Activated naive CD4-positive, alpha-beta T cell treated with anti-CD3 and anti-CD28 coated beads for 36 hours (primary cell): ENCODE data around the gene APOBEC3C. TPM values are rescaled to one million over a fixed set of nuclear protein-coding genes. Genes with fewer than 3 reads are reported as not detected.
"Not testable (repeated sequence)": the region's sequence is repeated elsewhere in the genome, so short reads cannot be mapped to it uniquely, and the experiment has no call there.

Experiments
- CTCF ChIA-PET: fragments of 350-600 bp; sonication (Branson Sonifier 250); formaldehyde crosslinking; loops from one replicate; lab custom pipeline; 2021; ENCODE audit warnings: antibody characterized with exemption; lab: Charles Lee
- DNase-seq: peaks from one replicate; pipeline ENCODE4 v3.0.0-alpha.2; 2020
- H3K27ac Mint-ChIP-seq: one replicate; pipeline ENCODE4 v1.8.0; 2021; ENCODE audit warnings: mild to moderate bottlenecking, mixed read lengths
- H3K27me3 Mint-ChIP-seq: one replicate; pipeline ENCODE4 v1.8.0; 2021; ENCODE audit warnings: low read depth, mixed read lengths
- H3K36me3 Mint-ChIP-seq: one replicate; pipeline ENCODE4 v1.8.0; 2021; ENCODE audit warnings: low read depth, mixed read lengths
- H3K4me1 Mint-ChIP-seq: one replicate; pipeline ENCODE4 v1.8.0; 2021; ENCODE audit warnings: low read depth, mixed read lengths
- H3K4me3 Mint-ChIP-seq: one replicate; pipeline ENCODE4 v1.8.0; 2021; ENCODE audit warnings: mild to moderate bottlenecking, moderate library complexity, mixed read lengths
- H3K9me3 Mint-ChIP-seq: one replicate; pipeline ENCODE4 v1.8.0; 2021; ENCODE audit warnings: mixed read lengths
- intact Hi-C: fragments of 100-400 bp; cut with micrococcal nuclease; formaldehyde crosslinking; loops from one replicate; pipeline ENCODE4 v1.15.1; 2023
- total RNA-seq, 2 experiments: library from RNA; stranded (reverse); gene quantifications; one replicate each; pipeline ENCODE4 v1.2.3, GENCODE V29; 2021

APOBEC3C gene
- total RNA-seq, 2 experiments from 2014 or later: 71.5 to 74.1 TPM

DNA sequence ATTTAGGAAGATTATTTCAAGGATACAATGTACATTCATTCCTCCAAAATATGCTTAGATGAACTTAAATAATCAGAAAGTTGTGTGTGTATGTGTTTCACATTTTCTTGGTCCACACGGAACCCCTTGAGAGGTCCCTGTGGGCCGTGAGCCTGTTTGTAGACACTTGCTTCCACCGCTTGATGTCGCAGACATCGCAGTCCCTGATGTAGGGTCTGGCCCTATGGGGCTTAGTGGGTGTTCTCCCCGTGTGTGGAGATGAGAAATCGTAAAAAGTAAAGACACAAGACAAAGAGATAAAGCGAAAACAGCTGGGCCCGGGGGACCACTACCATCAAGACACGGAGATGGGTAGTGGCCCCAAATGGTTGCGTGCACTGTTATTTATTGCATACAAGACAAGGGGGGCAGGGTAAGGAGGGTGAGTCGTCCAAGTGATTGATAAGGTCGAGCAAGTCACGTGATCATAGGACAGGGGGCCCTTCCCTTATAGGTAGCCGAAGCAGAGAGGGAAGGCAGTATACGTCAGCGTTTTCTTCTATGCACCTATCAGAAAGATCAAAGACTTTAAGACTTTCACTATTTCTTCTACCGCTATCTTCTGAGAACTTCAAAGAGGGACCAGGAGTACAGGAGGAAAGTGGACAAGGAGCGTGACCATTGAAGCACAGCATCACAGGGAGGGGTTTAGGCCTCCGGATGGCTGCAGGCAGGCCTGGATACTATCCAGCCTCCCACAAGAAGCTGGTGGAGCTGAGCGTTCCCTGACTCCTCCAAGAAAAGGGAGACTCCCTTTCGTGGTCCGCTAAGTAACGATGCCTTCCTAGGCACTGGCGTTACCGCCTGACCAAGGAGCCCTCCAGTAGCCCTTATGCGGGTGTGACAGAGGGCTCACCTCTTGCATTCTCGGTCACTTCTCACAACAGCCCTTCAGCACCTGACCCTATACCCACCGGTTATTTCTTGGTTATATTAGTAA is 1.2 kb upstream of the APOBEC3C start:
- Mint-ChIP-seq H3K36me3 (peaks cover 4% of the 10 kb centered on the region), H3K4me1 (peaks cover 31% of the 10 kb centered on the region), H3K27me3 (no peaks in the 10 kb centered on the region), H3K4me3 (no peak overlapping the region), H3K9me3 (no peaks in the 10 kb centered on the region), H3K27ac (no peak overlapping the region)
- no peak for DNase-seq
- CTCF ChIA-PET: interaction anchor here (0.6 to 1.1 kb wide), 5 partner anchors 31 to 169 kb away, joined by 3 to 5 read pairs (median 4); partner anchors contain the start of gene NPTXR
- intact Hi-C loops: loop anchor here (5.0 kb wide), 1 partner anchor 304 kb away; the partner anchor contains the start of gene RPL3

DNA sequence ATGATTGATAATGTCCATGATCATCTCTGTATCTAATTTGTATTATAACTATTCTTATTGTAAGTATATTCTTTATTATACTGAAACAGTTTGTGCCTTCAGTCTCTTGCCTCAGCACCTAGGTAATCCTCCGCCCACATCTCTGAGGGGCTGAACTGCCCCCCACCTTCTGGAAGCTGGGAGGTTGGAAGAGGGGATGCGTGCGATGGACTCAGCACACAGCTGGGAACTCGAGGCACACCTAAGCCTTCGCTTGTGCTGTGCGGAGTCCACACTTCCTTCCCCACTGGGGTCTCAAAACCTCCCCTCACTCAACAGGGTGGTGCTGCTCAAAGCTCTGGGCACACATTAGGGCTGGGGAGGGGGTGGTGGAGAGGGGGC is 506 bp upstream of the APOBEC3C start:
- H3K27me3 Mint-ChIP-seq, DNase-seq, H3K9me3 Mint-ChIP-seq, H3K36me3 Mint-ChIP-seq: not testable (repeated sequence)
- intact Hi-C loops: loop anchor here (5.0 kb wide), 1 partner anchor 304 kb away; the partner anchor contains the start of gene RPL3
- H3K4me1 Mint-ChIP-seq: peaks cover 34% of the 10 kb centered on the region
- H3K27ac Mint-ChIP-seq: peak overlapping the region; percentile 95
- CTCF ChIA-PET: interaction anchor here (0.6 to 1.1 kb wide), 4 partner anchors 38 to 169 kb away, joined by 3 to 5 read pairs (median 4); partner anchors contain the start of gene NPTXR
- H3K4me3 Mint-ChIP-seq: peak overlapping the region; percentile 89

- DNase-seq: peak; percentile 48
- CTCF ChIA-PET: interaction anchor here (1.2 to 1.3 kb wide), 2 partner anchors 40 to 65 kb away, joined by 3 to 5 read pairs; no protein-coding TSS in a partner anchor
- Mint-ChIP-seq H3K27ac (peak overlapping the region; percentile 95), H3K4me1 (peaks cover 34% of the 10 kb centered on the region), H3K4me3 (peak overlapping the region; percentile 89)
- intact Hi-C loops: loop anchor here (1.0 to 5.0 kb wide), 4 partner anchors 30 to 303 kb away; partner anchors contain the start of gene RPL3
- not testable (repeated sequence) for H3K9me3 Mint-ChIP-seq, H3K36me3 Mint-ChIP-seq, H3K27me3 Mint-ChIP-seq
Measured at GRCh38 chr22:39014723-39015121, 665 bp downstream of the APOBEC3C start.

DNA sequence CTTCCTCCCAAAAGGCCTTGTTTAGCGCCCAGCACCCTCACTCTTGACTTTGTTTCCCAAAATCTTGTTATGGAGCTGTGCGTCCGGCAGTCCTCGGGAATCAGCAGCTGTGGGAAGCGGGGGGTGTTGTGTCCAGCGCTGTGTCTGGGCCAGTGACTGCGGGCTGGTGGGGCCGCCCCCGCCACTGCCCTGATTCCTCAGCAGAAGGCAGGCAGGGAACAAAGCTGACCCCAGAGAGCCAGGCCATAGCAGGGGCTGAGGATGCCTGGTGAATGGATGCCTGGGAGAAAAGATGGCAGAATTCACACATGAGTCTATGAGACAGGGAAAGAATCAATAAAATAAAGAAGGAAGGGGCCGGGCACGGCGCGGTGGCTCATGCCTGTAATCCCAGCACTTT is 2.5 kb downstream of the APOBEC3C start:
- Mint-ChIP-seq H3K36me3 (peaks cover 4% of the 10 kb centered on the region), H3K27ac (peak overlapping the region; percentile 30), H3K4me1 (peaks cover 41% of the 10 kb centered on the region), H3K4me3 (peak overlapping the region; percentile 29), H3K9me3 (no peaks in the 10 kb centered on the region), H3K27me3 (no peaks in the 10 kb centered on the region)
- DNase-seq: no peak
- intact Hi-C loops: no loop called here
- CTCF ChIA-PET: no interaction called here

DNA sequence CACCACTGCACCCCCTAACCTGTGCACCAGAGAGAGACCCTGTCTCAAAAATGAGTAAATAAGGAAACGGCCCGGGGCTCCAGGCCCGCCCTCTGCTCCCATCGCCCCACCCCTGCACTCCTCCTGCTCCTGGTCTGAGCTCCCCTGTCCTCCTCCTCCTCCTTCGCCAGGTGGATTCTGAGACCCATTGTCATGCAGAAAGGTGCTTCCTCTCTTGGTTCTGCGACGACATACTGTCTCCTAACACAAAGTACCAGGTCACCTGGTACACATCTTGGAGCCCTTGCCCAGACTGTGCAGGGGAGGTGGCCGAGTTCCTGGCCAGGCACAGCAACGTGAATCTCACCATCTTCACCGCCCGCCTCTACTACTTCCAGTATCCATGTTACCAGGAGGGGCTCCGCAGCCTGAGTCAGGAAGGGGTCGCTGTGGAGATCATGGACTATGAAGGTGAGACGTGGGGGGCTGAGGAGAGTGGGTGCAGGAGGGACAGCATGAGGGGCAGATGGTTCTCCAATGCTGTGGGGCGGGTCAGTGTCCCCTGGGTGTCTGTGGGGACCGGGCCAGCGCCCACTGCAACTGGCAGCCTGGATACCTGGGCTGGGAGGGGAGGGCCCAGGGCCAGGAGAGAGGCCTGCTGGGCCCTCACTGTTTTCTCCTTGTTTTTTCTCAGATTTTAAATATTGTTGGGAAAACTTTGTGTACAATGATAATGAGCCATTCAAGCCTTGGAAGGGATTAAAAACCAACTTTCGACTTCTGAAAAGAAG is 3.7 kb downstream of the APOBEC3C start:
- H3K4me3 Mint-ChIP-seq: peak overlapping the region; percentile 12
- intact Hi-C loops: no loop called here
- H3K9me3 Mint-ChIP-seq: no peaks in the 10 kb centered on the region
- no peak for DNase-seq
- no peak overlapping the region for H3K27ac Mint-ChIP-seq
- no peaks in the 10 kb centered on the region for H3K27me3 Mint-ChIP-seq
- peaks cover 7% of the 10 kb centered on the region for H3K36me3 Mint-ChIP-seq
- CTCF ChIA-PET: no interaction called here
- H3K4me1 Mint-ChIP-seq: peaks cover 52% of the 10 kb centered on the region

DNA sequence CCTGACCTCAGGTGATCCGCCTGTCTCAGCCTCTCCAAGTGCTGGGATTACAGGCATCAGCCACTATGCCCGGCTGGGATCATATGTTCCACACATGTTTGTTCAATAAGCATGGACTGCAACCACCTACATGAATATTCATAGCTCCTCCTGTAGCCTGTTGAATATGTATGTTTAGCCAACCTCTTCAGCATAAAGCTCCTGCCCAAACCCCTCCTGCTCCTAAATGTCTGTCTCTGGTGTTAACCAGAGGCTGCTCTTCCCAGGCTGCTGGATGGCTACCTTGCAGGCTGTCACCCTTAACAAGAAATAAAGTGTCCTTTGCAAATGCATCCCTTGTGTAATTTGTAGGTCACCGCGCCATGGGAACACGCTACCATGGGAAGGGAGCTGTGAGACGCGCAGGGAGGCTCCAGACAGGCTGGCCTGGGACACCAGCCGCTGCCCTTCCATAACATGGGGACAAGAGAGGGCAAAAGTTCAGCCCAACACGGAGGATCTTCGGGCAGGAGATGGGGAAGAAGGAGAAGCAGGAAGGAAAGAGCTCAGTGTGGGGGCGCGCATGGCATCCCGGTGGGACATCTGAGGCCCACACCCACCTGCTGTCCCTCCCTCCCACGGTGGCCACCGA is 6.1 kb downstream of the APOBEC3C start:
- H3K27ac Mint-ChIP-seq: peak overlapping the region; percentile 77
- intact Hi-C loops: loop anchor here (5.0 kb wide), 1 partner anchor 57 kb away; the partner anchor contains the start of gene APOBEC3G
- peak overlapping the region; percentile 70 for H3K4me3 Mint-ChIP-seq
- H3K9me3 Mint-ChIP-seq, H3K27me3 Mint-ChIP-seq, DNase-seq: not testable (repeated sequence)
- H3K4me1 Mint-ChIP-seq: peaks cover 53% of the 10 kb centered on the region
- peaks cover 15% of the 10 kb centered on the region for H3K36me3 Mint-ChIP-seq
- CTCF ChIA-PET: interaction anchor here (1.4 kb wide), 1 partner anchor 150 kb away, joined by 3 read pairs; no protein-coding TSS in a partner anchor

DNA sequence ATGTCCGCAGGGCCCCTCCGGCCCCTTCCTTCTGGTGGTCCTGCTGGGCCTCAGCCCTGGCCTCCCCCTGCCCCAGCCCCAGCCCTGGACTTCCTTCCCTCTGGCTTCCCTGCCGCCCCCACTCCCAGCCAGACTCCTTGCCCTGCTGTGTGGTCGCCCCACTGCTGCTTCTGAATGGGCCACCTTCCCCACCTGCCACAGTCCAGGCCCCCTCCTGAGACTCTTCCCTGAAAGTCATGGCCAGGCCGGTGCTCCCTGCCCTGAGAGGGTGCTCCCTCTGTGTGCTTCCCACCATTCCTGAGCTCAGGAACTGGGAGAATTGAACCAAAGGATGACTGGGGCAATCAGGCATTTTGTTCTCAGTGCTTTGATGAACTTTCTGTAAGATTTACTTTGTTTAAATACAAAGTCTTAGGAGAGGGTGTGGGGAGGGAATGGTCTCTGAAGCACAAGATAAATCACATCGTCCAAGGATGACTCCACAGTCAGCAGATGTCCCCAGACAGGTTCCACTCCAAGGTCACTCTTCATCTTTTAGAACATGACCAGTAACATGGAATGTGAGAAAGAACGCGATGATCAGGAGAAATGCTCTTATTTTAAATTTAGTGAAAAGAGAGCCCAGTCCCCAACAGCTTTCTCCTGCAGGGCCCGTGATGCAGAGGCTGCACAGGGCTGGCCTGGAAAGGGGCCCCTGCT is 7.6 kb downstream of the APOBEC3C start:
- H3K36me3 Mint-ChIP-seq: peaks cover 11% of the 10 kb centered on the region

GRCh38 chr22:39024519-39025308 is 10.7 kb downstream of the APOBEC3C start:
- CTCF ChIA-PET: no interaction called here
- H3K27ac Mint-ChIP-seq: peak overlapping the region; percentile 63
- intact Hi-C loops: loop anchor here (5.0 kb wide), 1 partner anchor 53 kb away; the partner anchor contains the start of gene APOBEC3G
- peaks cover 59% of the 10 kb centered on the region for H3K4me1 Mint-ChIP-seq
- H3K9me3 Mint-ChIP-seq: no peaks in the 10 kb centered on the region
- H3K27me3 Mint-ChIP-seq: no peaks in the 10 kb centered on the region
- H3K36me3 Mint-ChIP-seq: peaks cover 10% of the 10 kb centered on the region
- H3K4me3 Mint-ChIP-seq: peak overlapping the region; percentile 16
- peak; percentile 34 for DNase-seq

More for the DNA sequence above, 7.6 kb downstream of the APOBEC3C start:
- Mint-ChIP-seq H3K9me3 (no peaks in the 10 kb centered on the region), H3K27me3 (no peaks in the 10 kb centered on the region), H3K4me1 (peaks cover 52% of the 10 kb centered on the region), H3K4me3 (peak overlapping the region; percentile 90), H3K27ac (peak overlapping the region; percentile 96)
- no peak for DNase-seq
- intact Hi-C loops: loop anchor here (5.0 kb wide), 1 partner anchor 56 kb away; the partner anchor contains the start of gene APOBEC3G
- CTCF ChIA-PET: interaction anchor here (0.5 kb wide), 1 partner anchor 302 kb away, joined by 4 read pairs; no protein-coding TSS in a partner anchor

DNA sequence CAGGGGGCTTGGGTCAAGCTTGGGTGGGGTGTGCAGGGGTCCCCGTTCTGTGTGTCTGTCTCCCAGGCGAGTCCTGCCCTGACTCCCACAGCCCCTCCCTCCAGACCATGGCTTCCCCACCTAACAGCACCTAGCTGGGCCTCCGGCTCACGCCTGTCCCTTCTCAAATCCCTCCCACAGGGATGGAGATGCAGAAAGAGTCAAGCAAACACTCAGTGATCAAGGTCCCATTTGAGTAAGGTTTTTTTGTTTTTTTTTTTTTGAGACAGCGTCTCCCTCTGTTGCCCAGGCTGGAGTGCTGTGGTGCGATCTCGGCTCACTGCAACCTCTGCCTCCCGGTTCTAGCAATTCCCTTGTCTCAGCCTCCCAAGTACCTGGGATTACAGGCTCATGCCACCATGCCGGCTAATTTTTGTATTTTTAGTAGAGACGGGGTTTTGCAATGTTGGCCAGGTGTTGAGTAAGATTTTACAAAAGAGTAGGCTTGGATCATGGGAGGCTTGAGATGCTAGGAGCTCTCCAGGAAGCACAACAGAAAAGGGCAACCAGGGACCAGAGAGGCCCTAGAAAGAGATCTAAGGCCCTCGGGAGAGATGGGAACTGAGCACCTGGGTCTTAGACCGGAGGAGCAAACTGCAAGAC is 12.6 kb downstream of the APOBEC3C start:
- CTCF ChIA-PET: no interaction called here
- H3K4me1 Mint-ChIP-seq: peaks cover 48% of the 10 kb centered on the region
- H3K9me3 Mint-ChIP-seq: no peaks in the 10 kb centered on the region
- no peak for DNase-seq
- peak overlapping the region; percentile 63 for H3K27ac Mint-ChIP-seq
- H3K4me3 Mint-ChIP-seq: no peak overlapping the region
- H3K27me3 Mint-ChIP-seq: no peaks in the 10 kb centered on the region
- intact Hi-C loops: no loop called here
- H3K36me3 Mint-ChIP-seq: peaks cover 10% of the 10 kb centered on the region

DNA sequence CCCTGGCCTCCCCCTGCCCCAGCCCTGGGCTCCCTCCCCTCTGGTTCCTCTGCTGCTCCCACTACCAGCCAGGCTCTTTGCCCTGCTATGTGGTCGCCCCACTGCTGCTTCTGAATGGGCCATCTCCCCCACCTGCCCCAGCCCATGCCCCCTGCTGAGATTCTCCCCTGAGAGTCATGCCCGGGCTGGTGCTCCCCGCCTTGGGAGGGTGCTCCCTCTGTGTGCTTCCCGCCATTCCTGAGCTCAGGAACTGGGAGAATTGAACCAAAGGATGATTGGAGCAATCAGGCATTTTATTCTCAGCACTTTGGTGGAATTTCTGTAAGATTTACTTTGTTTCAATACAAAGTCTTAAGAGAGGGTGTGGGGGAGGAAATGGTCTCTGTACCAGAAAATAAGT is 13.7 kb downstream of the APOBEC3C start:
- H3K36me3 Mint-ChIP-seq: peaks cover 12% of the 10 kb centered on the region
- CTCF ChIA-PET: interaction anchor here (0.6 to 2.0 kb wide), 2 partner anchors 16 to 24 kb away, joined by 3 to 5 read pairs; no protein-coding TSS in a partner anchor
- no peaks in the 10 kb centered on the region for H3K9me3 Mint-ChIP-seq
- no peak overlapping the region for H3K4me3 Mint-ChIP-seq
- peak overlapping the region; percentile 87 for H3K27ac Mint-ChIP-seq
- peaks cover 39% of the 10 kb centered on the region for H3K4me1 Mint-ChIP-seq
- H3K27me3 Mint-ChIP-seq: no peaks in the 10 kb centered on the region
- no peak for DNase-seq
- intact Hi-C loops: no loop called here
